K562 (cell line): ENCODE measurements around the gene ALOX5. TPM values are rescaled to one million over a fixed set of nuclear protein-coding genes. Genes with fewer than 3 reads are reported as not detected.

Source experiments
- CCNT2 ChIP-seq: IDR thresholded peaks from 2 replicates; pipeline ENCODE4 v1.6.1; 2011; ENCODE audit warnings: borderline replicate concordance, low read depth, mild to moderate bottlenecking, moderate library complexity, mixed read lengths, low read length; ENCODE audit not compliant: insufficient read length; ENCODE audit errors: extremely low read depth
- CREM ChIP-seq: IDR thresholded peaks from 2 replicates; pipeline ENCODE4 v1.6.1; 2014; ENCODE audit warnings: antibody characterized with exemption, low read depth
- E2F3 ChIP-seq: fragments of 250-450 bp; sonication (Bioruptor Pico); IDR thresholded peaks from 2 replicates; pipeline ENCODE4 v1.4.0; 2020; ENCODE audit warnings: mild to moderate bottlenecking
- E2F8 ChIP-seq: fragments of 450-650 bp; IDR thresholded peaks from 2 replicates; pipeline ENCODE4 v1.7.1; 2018; ENCODE audit warnings: mild to moderate bottlenecking, low read depth; ENCODE audit not compliant: partially characterized antibody
- GABPB2 ChIP-seq: fragments of 250-450 bp; sonication (Bioruptor Pico); conservative IDR thresholded peaks from 2 replicates; pipeline ENCODE4 v1.5.1; 2021; ENCODE audit warnings: mild to moderate bottlenecking
- HBP1 ChIP-seq: fragments of 450-650 bp; formaldehyde crosslinking; IDR thresholded peaks from 2 replicates; pipeline ENCODE4 v1.4.0; 2022; ENCODE audit warnings: missing genetic modification characterization
- HMG20B ChIP-seq: fragments of 250-450 bp; sonication (Bioruptor Pico); IDR thresholded peaks from 2 replicates; pipeline ENCODE4 v1.5.0; 2021; ENCODE audit warnings: mild to moderate bottlenecking
- HMGXB4 ChIP-seq: sonication (generic); formaldehyde crosslinking; IDR thresholded peaks from 2 replicates; pipeline ENCODE4 v1.8.1; 2023; ENCODE audit warnings: mild to moderate bottlenecking, missing genetic modification reagents
- HOMEZ ChIP-seq: fragments of 250-450 bp; sonication (Bioruptor Pico); IDR thresholded peaks from 2 replicates; pipeline ENCODE4 v1.4.0; 2020; ENCODE audit warnings: mild to moderate bottlenecking, moderate library complexity
- JUND ChIP-seq, 2 experiments: IDR thresholded peaks; 2 replicates in 1 of 2; 3 replicates in 1 of 2; pipeline ENCODE4 v1.6.1; 2011; ENCODE audit warnings: borderline replicate concordance in 2 of 2, low read depth in 2 of 2, low read length in 2 of 2, improper control_type of control experiment in 1 of 2, missing biosample characterization in 1 of 2, missing genetic modification characterization in 1 of 2, missing genetic modification reagents in 1 of 2
- RFX1 ChIP-seq: fragments of 450-650 bp; IDR thresholded peaks from 2 replicates; pipeline ENCODE4 v1.6.1; 2016; ENCODE audit warnings: mild to moderate bottlenecking, moderate library complexity
- ZBTB43 ChIP-seq: sonication (generic); formaldehyde crosslinking; IDR thresholded peaks from 2 replicates; pipeline ENCODE4 v1.8.0; 2023; ENCODE audit warnings: mild to moderate bottlenecking, missing genetic modification reagents
- ZNF134 ChIP-seq: fragments of 250-450 bp; sonication (Bioruptor Pico); conservative IDR thresholded peaks from 2 replicates; pipeline ENCODE4 v1.4.0; 2020
- ZNF354B ChIP-seq: fragments of 250-450 bp; sonication (Bioruptor Pico); IDR thresholded peaks from 2 replicates; pipeline ENCODE4 v1.4.0; 2020
- ZNF695 ChIP-seq: fragments of 450-650 bp; formaldehyde crosslinking; IDR thresholded peaks from 2 replicates; pipeline ENCODE4 v1.4.0; 2020; ENCODE audit warnings: mild to moderate bottlenecking, moderate library complexity
- polyA plus RNA-seq, 8 experiments: library from polyadenylated mRNA; depleted of rRNA in 4 of 8; stranded (reverse) in 5 of 8; unstranded in 3 of 8; fragments of >200 nt; fragmentation: Nextera tagmentation in 2 of 8; fragmentation: Illumina TruSeq in 1 of 8; extraction: Ambion mirVana in 2 of 8; extraction: Trizol in 1 of 8; gene quantifications; 2 replicates each; pipeline versions ENCODE4 v1.2.1 to v1.2.3, GENCODE V29; 2011 to 2014; ENCODE audit warnings: inconsistent platforms in 1 of 8, missing spikeins in 1 of 8
- total RNA-seq, 7 experiments: library from RNA; depleted of rRNA in 6 of 7; stranded (reverse); fragments of >200 nt in 6 of 7; fragmentation: Illumina TruSeq in 2 of 7; extraction: Trizol in 2 of 7; gene quantifications; 2 replicates each; pipeline versions ENCODE4 v1.2.1 to v1.2.3, GENCODE V29; 2011 to 2021; ENCODE audit warnings: low replicate concordance in 1 of 7

ALOX5 gene
- total and polyA plus RNA-seq, 9 of the 15 experiments (the other 6 are each of a cell fraction or from before 2014, with no cell fraction given), result 0.10 to 2.4 (median 1.4) TPM

GRCh38 chr10:45376371-45376801, 2.4 kb downstream of the ALOX5 start (continued):
- no peak for TF ChIP-seq ZBTB43 (CRISPR knock-in tag)
- TF ChIP-seq HOMEZ (CRISPR knock-in tag), result no peak
- no peak for TF ChIP-seq ZNF354B (CRISPR knock-in tag)
- peak; percentile 31; the same call in 1 of the 2 replicates for TF ChIP-seq JUND (IDR thresholded peaks at IDR 0.05; ENCODE audit: borderline replicate concordance, low read depth, low read length)
- peak; percentile 60; the same call in 1 of the 3 replicates for TF ChIP-seq JUND (tag; IDR thresholded peaks at IDR 0.05; ENCODE audit: borderline replicate concordance, low read depth, low read length)
- no peak for TF ChIP-seq E2F8
- no peak for TF ChIP-seq ZNF695
- no peak for TF ChIP-seq CREM
- no peak for TF ChIP-seq ZNF134 (CRISPR knock-in tag)
- no peak for TF ChIP-seq CCNT2
- no peak for TF ChIP-seq GABPB2
- TF ChIP-seq HMGXB4 (CRISPR knock-in tag), result no peak
- TF ChIP-seq RFX1, result no peak
- no peak for TF ChIP-seq E2F3 (CRISPR knock-in tag)
- no peak for TF ChIP-seq HBP1 (CRISPR knock-in tag)
- TF ChIP-seq HMG20B, result no peak
